Measurements from ENCODE around the gene DNMT3A. TPM values are rescaled to one million over a fixed set of nuclear protein-coding genes. Genes with fewer than 3 reads are reported as not detected.

The DNMT3A gene
- total RNA-seq, 1 donor from 2014 or later, result 12.9 TPM

- Histone ChIP-seq H3K27me3 (ENCODE audit: control insufficient read depth, insufficient read depth, low read length) (no peaks in the 10 kb centered on the region), H3K36me3 (ENCODE audit: control insufficient read depth, insufficient read depth, low read length) (no peaks in the 10 kb centered on the region), H3K4me3 (ENCODE audit: low read depth, low read length) (no peak overlapping the region)
- no peak for TF ChIP-seq CTCF (IDR thresholded peaks at IDR 0.05; ENCODE audit: insufficient read depth, low read length, severe bottlenecking)
- FAIRE-seq (no peak), DNase-seq (ENCODE audit: low read depth) (peak; percentile 40)
These were observed 50.8 kb downstream of the DNMT3A start for GRCh38 chr2:25290811-25291495.

- no peak for FAIRE-seq
- TF ChIP-seq CTCF (IDR thresholded peaks at IDR 0.05; ENCODE audit: insufficient read depth, low read length, severe bottlenecking), result no peak
- H3K4me3 ChIP-seq (ENCODE audit: low read depth, low read length), result no peak overlapping the region
- DNase-seq (ENCODE audit: low read depth), result no peak
- no peaks in the 10 kb centered on the region for H3K27me3 ChIP-seq (ENCODE audit: control insufficient read depth, insufficient read depth, low read length)
- H3K36me3 ChIP-seq (ENCODE audit: control insufficient read depth, insufficient read depth, low read length), result peaks cover under 1% of the 10 kb centered on the region
These were observed 54.8 kb downstream of the DNMT3A start for GRCh38 chr2:25286723-25287483.

GRCh38 chr2:25286025-25286400 lies 55.7 kb downstream of the DNMT3A start:
- H3K36me3 ChIP-seq (ENCODE audit: control insufficient read depth, insufficient read depth, low read length), result peaks cover 3% of the 10 kb centered on the region
- H3K4me3 ChIP-seq (ENCODE audit: low read depth, low read length), result no peak overlapping the region
- DNase-seq (ENCODE audit: low read depth), result no peak
- no peak for FAIRE-seq
- H3K27me3 ChIP-seq (ENCODE audit: control insufficient read depth, insufficient read depth, low read length), result no peaks in the 10 kb centered on the region
- no peak for TF ChIP-seq CTCF (IDR thresholded peaks at IDR 0.05; ENCODE audit: insufficient read depth, low read length, severe bottlenecking)

- Histone ChIP-seq H3K4me3 (ENCODE audit: low read depth, low read length) (no peak overlapping the region), H3K27me3 (ENCODE audit: control insufficient read depth, insufficient read depth, low read length) (no peaks in the 10 kb centered on the region), H3K36me3 (ENCODE audit: control insufficient read depth, insufficient read depth, low read length) (peaks cover 4% of the 10 kb centered on the region)
- FAIRE-seq (no peak), DNase-seq (ENCODE audit: low read depth) (no peak)
- TF ChIP-seq CTCF (IDR thresholded peaks at IDR 0.05; ENCODE audit: insufficient read depth, low read length, severe bottlenecking), result no peak
These were observed 56.3 kb downstream of the DNMT3A start for GRCh38 chr2:25285265-25286024.

GRCh38 chr2:25284756-25285155 lies 57.0 kb downstream of the DNMT3A start:
- peaks cover 4% of the 10 kb centered on the region for H3K36me3 ChIP-seq (ENCODE audit: control insufficient read depth, insufficient read depth, low read length)
- FAIRE-seq, result no peak
- no peaks in the 10 kb centered on the region for H3K27me3 ChIP-seq (ENCODE audit: control insufficient read depth, insufficient read depth, low read length)
- H3K4me3 ChIP-seq (ENCODE audit: low read depth, low read length), result no peak overlapping the region
- no peak for DNase-seq (ENCODE audit: low read depth)
- TF ChIP-seq CTCF (IDR thresholded peaks at IDR 0.05; ENCODE audit: insufficient read depth, low read length, severe bottlenecking), result no peak

Measured in bronchial epithelial cell (primary cell).